Stomach (tissue), 4 donors: ENCODE measurements around the gene MARCKSL1.

Experiments
- CTCF ChIP-seq, 7 experiments: fragments of 450-650 bp in 4 of 7; fragments of 200-600 bp in 3 of 7; sonication (generic) in 3 of 7; IDR thresholded peaks; one replicate each; pipeline ENCODE4 v1.5.1; 2016 to 2019; ENCODE audit warnings: antibody characterized with exemption in 7 of 7, control low read depth in 2 of 7, mild to moderate bottlenecking in 1 of 7
- POLR2AphosphoS5 ChIP-seq, 3 donors: sonication (generic); formaldehyde crosslinking; IDR thresholded peaks; one replicate each; pipeline ENCODE4 v1.6.1; 2016; ENCODE audit warnings: antibody characterized with exemption in 3 of 3

- TF ChIP-seq CTCF (IDR thresholded peaks at IDR 0.05) (no peak), POLR2AphosphoS5 (IDR thresholded peaks at IDR 0.05) (peak in 1 of 3 donors; percentile 31)
Observed at GRCh38 chr1:32353886-32354570, 18.0 kb upstream of the MARCKSL1 start.
